Measurements from ENCODE around the gene ZFP1.
"Not testable (repeated sequence)": the region's sequence is repeated elsewhere in the genome, so short reads cannot be mapped to it uniquely, and the experiment has no call there.

The ZFP1 gene

DNA sequence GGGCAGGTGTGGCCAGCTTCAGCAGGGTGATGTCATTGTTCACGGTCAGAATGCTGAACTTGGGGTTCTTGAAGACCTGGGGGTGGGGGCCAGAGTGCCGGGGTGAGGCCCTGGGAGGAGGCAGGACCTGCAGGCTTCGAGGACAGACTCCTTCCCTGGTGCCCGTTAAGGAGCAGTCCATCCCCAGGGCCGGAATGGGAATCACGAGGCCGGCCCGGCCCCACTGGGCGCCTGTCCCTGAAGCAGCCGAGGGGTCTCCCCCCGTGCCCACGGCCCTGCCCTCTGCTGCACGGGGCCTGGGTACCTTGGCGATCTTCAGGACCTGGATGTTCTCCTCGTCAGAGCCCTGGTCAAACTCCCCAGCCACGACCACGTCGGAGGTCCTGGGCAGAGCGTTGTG lies 57.1 kb downstream of the ZFP1 start:
- not testable (repeated sequence) for DNase-seq

GRCh38 chr16:75205961-75206748 lies 57.8 kb downstream of the ZFP1 start:
- DNase-seq, result not testable (repeated sequence)

- no peak for DNase-seq
These were observed 58.6 kb downstream of the ZFP1 start, which contains the start of gene CTRB2 for GRCh38 chr16:75206749-75207451. Gene CTRB2 (minus strand): TSS chr16:75207161. CDS start chr16:75207141, 20 bp downstream.

DNA sequence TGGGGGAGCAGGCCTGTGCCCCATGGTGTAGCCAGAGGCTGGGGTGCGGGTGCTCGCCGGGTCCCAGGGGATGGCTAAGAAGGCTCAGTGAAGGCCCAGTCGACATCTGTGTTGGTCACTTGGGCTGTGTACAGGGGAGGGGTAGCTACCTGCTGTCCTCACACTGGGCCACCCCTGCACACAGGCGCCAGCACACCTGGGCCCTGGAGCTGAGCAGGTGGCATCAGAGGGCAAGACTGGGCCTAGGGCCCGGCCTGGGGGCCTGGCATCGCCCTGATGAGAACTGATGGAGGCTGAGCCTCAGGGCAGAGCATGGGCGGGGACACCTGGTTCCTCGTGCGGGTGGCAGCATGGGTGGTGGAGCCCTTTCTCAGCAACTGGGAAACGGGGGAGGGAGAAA lies 59.5 kb downstream of the ZFP1 start:
- DNase-seq, result no peak

GRCh38 chr16:75208242-75208825 lies 60.0 kb downstream of the ZFP1 start:
- DNase-seq, result no peak

- DNase-seq, result no peak
These were observed 60.7 kb downstream of the ZFP1 start for GRCh38 chr16:75208861-75209505.

DNA sequence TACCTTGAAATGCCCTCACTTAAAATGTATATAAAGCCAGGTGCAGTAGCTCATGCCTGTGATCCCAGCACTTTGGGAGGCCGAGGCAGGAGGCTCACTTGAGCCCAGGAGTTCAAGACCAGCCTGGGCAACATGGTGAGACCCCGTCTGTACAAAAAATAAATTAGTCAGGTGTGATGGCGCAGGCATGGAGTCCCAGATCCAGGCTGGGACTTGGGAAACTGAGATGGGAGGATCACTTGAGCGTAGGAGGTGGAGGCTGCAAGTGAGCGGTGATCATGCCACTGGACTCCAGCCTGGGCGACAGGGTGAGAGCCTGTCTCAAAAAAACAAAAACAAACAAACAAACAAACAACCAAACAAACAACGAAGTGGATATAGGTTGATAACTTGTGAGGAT lies 61.2 kb downstream of the ZFP1 start:
- DNase-seq, result not testable (repeated sequence)

DNA sequence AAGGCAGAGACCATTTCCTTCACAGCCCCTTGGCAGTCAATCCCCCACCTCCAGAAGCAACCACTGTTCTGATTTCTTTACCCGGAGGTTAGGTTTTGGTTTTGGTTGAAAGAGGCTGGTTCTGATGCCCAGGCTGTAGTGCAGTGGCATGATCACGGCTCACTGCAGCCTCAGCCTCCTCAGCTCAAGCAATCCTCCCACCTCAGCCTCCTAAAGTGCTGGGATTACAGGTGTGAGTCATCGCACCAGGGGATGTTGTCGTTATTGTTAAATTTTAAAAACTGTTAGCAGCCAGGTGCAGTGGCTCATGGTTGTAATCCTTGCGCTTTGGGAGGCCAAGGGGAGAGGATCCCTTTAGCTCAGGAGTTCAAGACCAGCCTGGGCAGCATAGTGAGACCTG lies 61.6 kb downstream of the ZFP1 start:
- DNase-seq, result no peak

- not testable (repeated sequence) for DNase-seq
These were observed 63.0 kb downstream of the ZFP1 start for GRCh38 chr16:75211286-75211685.

DNA sequence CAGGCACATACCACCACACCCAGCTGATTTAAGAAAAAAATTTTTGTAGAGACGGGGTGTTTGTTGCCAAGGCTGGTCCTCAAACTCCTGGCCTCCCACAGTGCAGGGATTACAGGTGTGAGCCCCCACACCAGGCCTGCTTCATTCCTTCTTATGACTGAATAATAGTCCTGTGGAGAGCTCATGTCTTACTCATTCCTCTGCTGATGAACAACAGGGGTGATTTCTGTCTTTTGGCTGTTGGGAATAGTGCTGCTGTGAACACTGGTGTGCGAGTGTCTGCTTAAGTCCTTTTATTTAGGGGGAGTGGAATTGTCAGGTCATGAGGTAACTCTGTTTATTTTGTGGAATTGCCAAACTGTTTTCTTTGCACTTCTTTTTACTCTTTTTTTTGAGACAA lies 67.8 kb downstream of the ZFP1 start:
- DNase-seq, result no peak

- no peak for DNase-seq
These were observed 68.3 kb downstream of the ZFP1 start for GRCh38 chr16:75216576-75216975.

GRCh38 chr16:75217389-75217851 lies 69.1 kb downstream of the ZFP1 start:
- no peak for DNase-seq

- DNase-seq, result no peak
These were observed 70.1 kb downstream of the ZFP1 start, which contains the start of gene CTRB1 for GRCh38 chr16:75218256-75219076. Gene CTRB1 (plus strand): TSS chr16:75218988. CDS start chr16:75219008, 20 bp downstream.

DNA sequence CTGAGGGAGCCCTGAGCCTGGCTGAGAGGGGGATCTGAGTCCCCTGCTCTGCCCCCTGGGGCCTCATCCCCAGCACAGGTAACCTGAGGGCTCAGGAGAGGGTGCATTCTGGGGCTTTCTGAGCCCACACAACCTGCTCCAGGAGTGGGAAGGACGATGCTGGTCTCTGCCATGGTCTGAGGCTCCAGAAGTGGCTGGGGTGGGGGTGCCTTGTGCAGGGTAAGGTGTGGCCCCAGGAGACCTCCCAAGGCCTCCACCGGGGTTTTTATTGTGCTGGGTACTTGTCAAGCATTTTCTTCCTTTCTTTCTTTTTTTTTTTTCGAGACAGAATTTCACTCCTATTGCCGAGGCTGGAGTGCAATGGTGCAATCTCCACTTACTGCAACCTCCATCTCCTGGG lies 70.8 kb downstream of the ZFP1 start:
- DNase-seq, result no peak

DNA sequence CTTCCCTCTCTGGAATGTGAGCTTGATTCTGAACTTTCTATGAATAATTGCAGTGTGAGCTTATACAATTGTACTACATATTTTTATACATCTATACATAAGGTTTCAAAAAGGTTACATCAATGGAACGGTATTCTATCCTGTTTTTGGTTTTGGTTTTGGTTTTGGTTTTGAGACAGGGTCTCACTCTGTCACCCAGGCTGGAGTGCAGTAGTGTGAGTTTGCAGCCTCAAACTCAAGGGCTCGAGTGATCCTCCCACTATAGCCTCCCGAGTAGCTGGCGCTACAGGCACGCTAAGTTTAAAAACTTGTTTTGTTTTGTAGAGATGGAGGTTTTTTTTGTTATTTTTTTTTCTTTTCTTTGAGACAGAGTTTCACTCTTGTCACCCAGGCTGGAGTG lies 71.5 kb downstream of the ZFP1 start:
- no peak for DNase-seq

Measured in fibroblast of skin of scalp (primary cell).